LNCAP (cell line): ENCODE measurements around the gene KCTD17.

ENCODE experiments used
- CTCF ChIP-seq: fragments of 450-650 bp; IDR thresholded peaks from 2 replicates; pipeline ENCODE4 v1.5.1; 2017; ENCODE audit warnings: mild to moderate bottlenecking

The KCTD17 gene

DNA sequence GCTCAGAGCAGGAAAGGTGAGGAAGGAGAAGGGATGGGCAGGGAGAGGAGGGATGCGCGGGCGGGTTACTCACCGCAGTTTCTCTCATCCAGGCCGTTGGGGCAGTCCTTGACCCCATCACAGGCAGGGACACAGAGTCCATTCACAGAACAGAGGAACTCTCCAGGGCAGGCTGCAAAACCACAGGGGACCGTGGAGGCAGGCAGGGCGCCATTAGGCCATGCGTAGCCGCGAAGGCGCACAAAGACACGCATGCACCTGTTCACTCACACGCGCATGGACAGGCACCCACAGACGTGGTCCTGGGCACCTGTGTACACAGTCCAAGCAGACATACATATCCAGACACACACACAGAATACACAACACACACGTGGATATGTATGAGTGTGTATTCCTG is 23.0 kb downstream of the KCTD17 start:
- no peak for TF ChIP-seq CTCF

DNA sequence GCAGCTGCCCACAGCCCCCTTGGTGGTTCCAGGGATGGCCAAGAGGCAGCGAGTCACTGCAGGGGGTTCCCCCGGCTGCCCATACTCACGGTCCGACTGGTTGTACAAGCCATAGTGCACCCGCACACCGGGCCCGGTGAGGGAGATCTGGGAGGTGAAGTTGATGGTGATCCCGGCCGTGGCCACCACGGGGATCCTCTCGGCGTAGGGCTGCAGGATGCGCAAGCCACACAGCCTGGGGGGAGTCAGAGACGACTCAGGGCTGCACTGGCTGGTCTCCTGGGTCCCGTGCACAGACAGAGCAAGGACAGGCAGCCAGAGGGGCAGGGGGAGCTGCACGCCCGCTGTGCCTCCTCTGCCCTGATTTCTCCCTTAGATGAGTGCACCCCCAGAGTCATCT is 23.5 kb downstream of the KCTD17 start:
- no peak for TF ChIP-seq CTCF

GRCh38 chr22:37075822-37076433 is 24.4 kb downstream of the KCTD17 start:
- no peak for TF ChIP-seq CTCF

DNA sequence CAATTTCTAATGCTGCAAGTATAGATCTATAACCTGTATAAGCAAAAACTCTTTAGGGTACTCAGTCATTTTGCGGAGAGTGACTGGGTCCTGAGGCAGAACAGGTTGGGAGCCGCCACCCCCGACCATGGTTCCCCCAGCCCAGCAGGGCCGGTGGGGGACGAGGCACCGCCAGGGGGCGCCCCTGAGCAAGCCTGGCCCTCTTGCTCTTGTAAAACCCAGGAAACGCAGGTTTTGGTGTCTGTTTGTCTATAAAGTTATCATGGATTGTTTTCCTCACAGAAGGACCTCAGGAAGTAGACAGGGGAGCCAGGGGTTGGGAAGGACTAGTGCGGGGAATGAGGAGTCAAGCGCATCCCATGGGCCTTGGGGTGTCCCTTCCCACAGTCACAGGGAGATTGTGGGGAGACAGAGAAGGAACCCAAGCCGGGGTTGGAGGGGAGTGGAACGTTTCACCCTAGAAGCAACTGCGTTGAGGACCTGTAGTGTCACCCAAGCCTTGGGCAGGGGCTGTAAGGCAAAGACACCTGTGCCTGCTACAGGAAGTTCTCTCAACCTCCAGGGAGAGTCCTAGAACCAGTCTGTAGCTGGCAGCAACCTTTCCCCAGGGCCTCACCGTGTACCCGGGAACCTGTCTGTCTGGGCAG is 26.4 kb downstream of the KCTD17 start:
- peak; percentile 99 for TF ChIP-seq CTCF

GRCh38 chr22:37079158-37079557 is 27.6 kb downstream of the KCTD17 start:
- no peak for TF ChIP-seq CTCF

- no peak for TF ChIP-seq CTCF
Measured at GRCh38 chr22:37079668-37080171, 28.2 kb downstream of the KCTD17 start.

GRCh38 chr22:37080438-37080837 is 28.9 kb downstream of the KCTD17 start:
- no peak for TF ChIP-seq CTCF
